Measurements from ENCODE around the gene ZNF778. TPM values are rescaled to one million over a fixed set of nuclear protein-coding genes. Genes with fewer than 3 reads are reported as not detected.

ZNF778 gene
- total and polyA plus RNA-seq, 4 donors = 10.7 to 14.1 (median 11.3) TPM

DNA sequence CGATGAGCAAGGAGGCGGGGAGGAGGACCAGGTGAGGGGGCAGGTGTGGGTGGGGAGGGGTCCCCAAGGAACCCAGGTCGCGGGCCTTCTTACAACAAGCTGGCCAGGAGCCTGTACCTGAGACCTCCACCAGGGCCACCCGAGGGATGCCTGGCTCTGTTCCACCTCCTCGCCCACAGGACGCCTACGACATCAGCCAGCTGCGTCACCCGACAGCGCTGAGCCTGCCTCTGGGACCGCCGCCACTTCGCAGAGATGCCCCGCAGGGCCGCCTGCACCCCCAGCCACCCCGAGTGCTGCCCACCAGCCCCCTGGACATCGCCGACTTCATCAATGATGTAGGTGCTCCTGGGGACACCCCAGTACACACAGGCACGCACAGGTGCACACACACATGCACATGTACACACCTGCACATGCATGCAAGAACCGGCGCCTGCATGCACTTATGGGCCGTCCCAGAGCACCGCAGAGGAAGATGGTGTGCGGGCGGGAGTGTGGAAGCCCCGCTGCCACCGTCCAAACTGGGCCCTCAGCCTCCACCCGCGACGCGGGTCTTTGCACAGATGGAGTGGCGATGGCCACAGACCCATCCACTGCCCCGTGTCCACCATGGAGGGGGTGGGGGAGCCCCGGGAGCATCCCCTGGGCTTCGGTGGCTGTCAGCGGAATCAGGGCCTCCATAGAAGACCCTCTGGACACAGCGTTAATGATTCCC is 23.8 kb upstream of the ZNF778 start:
- Histone ChIP-seq H3K36me3 (ENCODE audit: control insufficient read depth, insufficient read depth, low read length) (no peaks in the 10 kb centered on the region), H3K9me3 (ENCODE audit: control insufficient read depth, insufficient read depth, low read length) (no peaks in the 10 kb centered on the region), H3K4me1 (ENCODE audit: control insufficient read depth, insufficient read depth, low read length) (peaks cover 22% of the 10 kb centered on the region), H3K27me3 (ENCODE audit: control insufficient read depth, insufficient read depth, low read length) (peaks cover 8% of the 10 kb centered on the region), H3K4me3 (ENCODE audit: low read depth, low read length) (no peak overlapping the region), H3K27ac (ENCODE audit: low read depth, low read length) (no peak overlapping the region)
- 59% methylated on average over 31 of the region's 38 CpGs for WGBS (ENCODE audit: insufficient coverage)
- DNase-seq (ENCODE audit: low read depth in 4 of 6, low spot score in 6 of 6) = no peak

DNA sequence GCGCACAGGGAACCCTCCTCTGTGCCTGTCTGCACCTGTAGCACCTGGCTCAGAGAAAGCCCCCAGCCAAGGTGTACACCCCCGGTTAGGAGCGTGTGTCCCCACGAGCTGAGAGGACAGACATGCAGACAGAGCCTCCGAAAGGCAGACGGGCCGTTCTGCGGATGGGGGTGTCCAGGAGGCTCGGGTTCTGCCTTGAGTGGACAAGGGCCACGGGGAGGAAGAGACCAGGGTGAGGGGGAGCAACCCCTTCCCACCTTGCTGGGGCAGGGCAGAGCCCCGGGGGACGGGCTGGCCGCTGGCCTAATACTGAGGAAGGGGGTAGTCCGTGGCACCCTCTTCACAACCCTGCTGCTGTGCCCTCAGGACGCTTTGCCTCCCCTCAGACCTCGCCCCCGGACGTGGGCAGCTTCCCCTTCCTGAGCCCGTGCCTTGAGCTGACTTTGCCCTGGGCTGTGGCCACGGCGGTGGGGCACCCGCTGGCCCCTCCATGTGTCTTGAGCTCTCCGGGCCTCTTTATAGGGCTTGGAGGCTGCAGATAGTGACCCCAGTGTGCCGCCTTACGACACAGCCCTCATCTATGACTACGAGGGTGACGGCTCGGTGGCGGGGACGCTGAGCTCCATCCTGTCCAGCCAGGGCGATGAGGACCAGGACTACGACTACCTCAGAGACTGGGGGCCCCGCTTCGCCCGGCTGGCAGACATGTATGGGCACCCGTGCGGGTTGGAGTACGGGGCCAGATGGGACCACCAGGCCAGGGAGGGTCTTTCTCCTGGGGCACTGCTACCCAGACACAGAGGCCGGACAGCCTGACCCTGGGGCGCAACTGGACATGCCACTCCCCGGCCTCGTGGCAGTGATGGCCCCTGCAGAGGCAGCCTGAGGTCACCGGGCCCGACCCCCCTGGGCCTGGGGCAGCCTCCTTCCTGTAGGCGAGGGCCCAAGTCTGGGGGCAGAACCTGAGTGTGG is 22.9 kb upstream of the ZNF778 start:
- H3K4me1 ChIP-seq (ENCODE audit: control insufficient read depth, insufficient read depth, low read length) = peaks cover 22% of the 10 kb centered on the region
- no peak for DNase-seq (ENCODE audit: low read depth in 4 of 6, low spot score in 6 of 6)
- H3K9me3 ChIP-seq (ENCODE audit: control insufficient read depth, insufficient read depth, low read length) = no peaks in the 10 kb centered on the region
- H3K27ac ChIP-seq (ENCODE audit: low read depth, low read length) = no peak overlapping the region
- H3K36me3 ChIP-seq (ENCODE audit: control insufficient read depth, insufficient read depth, low read length) = no peaks in the 10 kb centered on the region
- 86% methylated on average over 44 of the region's 45 CpGs for WGBS (ENCODE audit: insufficient coverage)
- no peak overlapping the region for H3K4me3 ChIP-seq (ENCODE audit: low read depth, low read length)
- H3K27me3 ChIP-seq (ENCODE audit: control insufficient read depth, insufficient read depth, low read length) = peaks cover 13% of the 10 kb centered on the region

DNA sequence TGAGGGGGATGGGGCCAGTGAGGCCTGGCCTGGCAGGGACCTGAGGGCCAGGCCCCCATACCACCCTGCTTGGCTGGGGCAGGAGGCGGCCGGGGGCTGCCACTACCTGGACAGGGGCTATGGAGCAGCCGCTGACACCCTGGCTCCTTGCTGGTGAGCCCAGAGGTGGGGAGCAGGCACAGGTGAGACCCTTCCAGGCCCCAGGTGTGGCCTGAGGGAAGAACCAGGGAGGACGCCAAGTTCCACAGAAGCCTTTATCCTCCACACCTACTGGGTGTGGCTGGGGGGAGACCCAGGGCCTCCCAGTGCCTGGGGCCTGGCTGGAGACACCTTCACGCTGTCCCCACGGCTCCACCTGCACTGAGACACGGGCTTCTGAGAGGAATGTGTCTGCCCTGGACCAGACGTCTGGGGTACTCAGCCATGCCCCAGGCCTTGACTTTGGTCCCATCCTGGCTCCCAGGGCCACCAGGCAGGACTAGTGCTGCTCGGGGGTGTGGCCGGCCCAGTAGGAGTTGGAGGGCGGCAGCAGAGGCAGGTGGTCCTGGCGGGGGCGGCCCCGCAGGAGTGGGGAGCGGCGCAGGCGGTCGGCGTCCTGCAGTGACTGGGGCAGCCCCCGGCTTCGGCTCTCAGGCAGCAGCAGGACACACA is 21.9 kb upstream of the ZNF778 start:
- WGBS (ENCODE audit: insufficient coverage) = 85% methylated on average over 21 of the region's 21 CpGs
- Histone ChIP-seq H3K4me1 (ENCODE audit: control insufficient read depth, insufficient read depth, low read length) (peaks cover 28% of the 10 kb centered on the region), H3K4me3 (ENCODE audit: low read depth, low read length) (no peak overlapping the region), H3K27me3 (ENCODE audit: control insufficient read depth, insufficient read depth, low read length) (peaks cover 23% of the 10 kb centered on the region), H3K27ac (ENCODE audit: low read depth, low read length) (no peak overlapping the region), H3K9me3 (ENCODE audit: control insufficient read depth, insufficient read depth, low read length) (no peaks in the 10 kb centered on the region), H3K36me3 (ENCODE audit: control insufficient read depth, insufficient read depth, low read length) (no peaks in the 10 kb centered on the region)
- no peak for DNase-seq (ENCODE audit: low read depth in 4 of 6, low spot score in 6 of 6)

DNA sequence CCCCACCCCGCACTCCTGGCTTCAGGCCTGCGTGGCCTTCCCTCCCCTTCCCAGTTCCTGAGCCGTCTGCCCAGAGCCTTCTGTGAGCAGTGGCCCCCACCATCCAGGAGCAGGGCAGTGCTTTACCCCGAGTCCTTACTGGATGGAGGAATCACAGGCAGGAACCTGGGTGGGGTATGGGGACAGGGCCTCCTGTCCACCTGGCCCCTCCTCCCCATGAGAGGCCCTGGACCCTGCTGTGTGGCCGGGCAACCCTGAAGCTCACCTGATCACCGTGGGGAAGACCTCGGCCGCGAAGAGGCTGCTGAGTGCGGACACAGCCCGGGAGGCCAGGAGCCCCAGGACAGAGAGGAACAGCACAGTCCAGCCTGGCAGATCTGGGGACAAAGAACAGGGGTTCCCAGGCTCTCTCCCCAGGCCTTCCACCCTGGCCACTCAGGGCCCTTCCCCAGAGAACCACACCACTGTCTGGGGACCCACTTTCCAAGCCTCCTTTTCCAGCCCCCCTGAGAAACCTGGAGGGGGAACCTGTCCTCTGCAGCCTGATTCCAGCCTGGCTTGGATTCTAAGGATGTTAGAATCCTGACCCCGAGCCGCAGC is 20.4 kb upstream of the ZNF778 start:
- Histone ChIP-seq H3K36me3 (ENCODE audit: control insufficient read depth, insufficient read depth, low read length) (no peaks in the 10 kb centered on the region), H3K27me3 (ENCODE audit: control insufficient read depth, insufficient read depth, low read length) (peaks cover 20% of the 10 kb centered on the region), H3K4me3 (ENCODE audit: low read depth, low read length) (no peak overlapping the region), H3K27ac (ENCODE audit: low read depth, low read length) (no peak overlapping the region), H3K4me1 (ENCODE audit: control insufficient read depth, insufficient read depth, low read length) (peaks cover 20% of the 10 kb centered on the region), H3K9me3 (ENCODE audit: control insufficient read depth, insufficient read depth, low read length) (no peaks in the 10 kb centered on the region)
- no peak for DNase-seq (ENCODE audit: low read depth in 4 of 6, low spot score in 6 of 6)
- 85% methylated on average over 13 of the region's 13 CpGs for WGBS (ENCODE audit: insufficient coverage)

DNA sequence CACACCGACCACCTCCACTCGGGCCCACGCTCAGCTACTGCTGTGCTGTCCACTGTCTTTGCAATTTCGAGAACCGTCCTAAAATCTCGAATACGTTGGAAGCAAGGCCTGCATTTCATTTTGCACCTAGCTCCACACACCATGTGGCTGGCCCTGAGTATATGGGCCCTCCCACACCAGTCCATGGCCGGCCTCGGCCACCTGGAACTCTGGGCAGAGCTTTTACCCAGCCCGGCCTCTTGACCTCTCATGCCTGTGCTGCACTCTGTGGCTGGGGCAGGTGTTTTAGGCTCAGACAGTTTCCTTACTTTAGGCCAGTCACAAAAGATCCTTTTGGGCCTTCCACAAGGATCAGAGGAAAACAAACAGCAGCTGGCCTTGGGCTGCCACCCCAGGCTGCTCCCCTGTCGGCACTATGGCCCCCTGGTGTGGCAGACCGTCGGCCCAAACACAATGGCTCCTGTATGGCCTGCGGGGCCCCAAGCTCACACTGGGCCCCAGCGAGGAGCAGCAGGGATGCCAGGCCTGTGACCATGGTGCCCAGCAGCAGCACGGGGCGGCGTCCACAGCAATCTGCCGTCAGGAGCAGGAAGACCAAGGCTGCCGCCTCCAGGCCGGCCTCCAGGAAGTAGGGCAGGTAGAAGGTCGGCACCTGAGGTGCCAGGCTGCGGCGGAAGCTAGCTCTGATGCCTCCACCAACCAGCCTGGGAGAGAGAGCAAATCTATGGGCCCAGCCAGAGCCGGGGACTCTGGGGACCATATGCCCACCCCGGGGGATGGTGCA is 19.7 kb upstream of the ZNF778 start:
- Histone ChIP-seq H3K4me1 (ENCODE audit: control insufficient read depth, insufficient read depth, low read length) (peaks cover 14% of the 10 kb centered on the region), H3K4me3 (ENCODE audit: low read depth, low read length) (no peak overlapping the region), H3K36me3 (ENCODE audit: control insufficient read depth, insufficient read depth, low read length) (no peaks in the 10 kb centered on the region), H3K9me3 (ENCODE audit: control insufficient read depth, insufficient read depth, low read length) (no peaks in the 10 kb centered on the region), H3K27me3 (ENCODE audit: control insufficient read depth, insufficient read depth, low read length) (peaks cover 27% of the 10 kb centered on the region), H3K27ac (ENCODE audit: low read depth, low read length) (no peak overlapping the region)
- WGBS (ENCODE audit: insufficient coverage) = 76% methylated on average over 26 of the region's 26 CpGs
- DNase-seq (ENCODE audit: low read depth in 4 of 6, low spot score in 6 of 6) = no peak

DNA sequence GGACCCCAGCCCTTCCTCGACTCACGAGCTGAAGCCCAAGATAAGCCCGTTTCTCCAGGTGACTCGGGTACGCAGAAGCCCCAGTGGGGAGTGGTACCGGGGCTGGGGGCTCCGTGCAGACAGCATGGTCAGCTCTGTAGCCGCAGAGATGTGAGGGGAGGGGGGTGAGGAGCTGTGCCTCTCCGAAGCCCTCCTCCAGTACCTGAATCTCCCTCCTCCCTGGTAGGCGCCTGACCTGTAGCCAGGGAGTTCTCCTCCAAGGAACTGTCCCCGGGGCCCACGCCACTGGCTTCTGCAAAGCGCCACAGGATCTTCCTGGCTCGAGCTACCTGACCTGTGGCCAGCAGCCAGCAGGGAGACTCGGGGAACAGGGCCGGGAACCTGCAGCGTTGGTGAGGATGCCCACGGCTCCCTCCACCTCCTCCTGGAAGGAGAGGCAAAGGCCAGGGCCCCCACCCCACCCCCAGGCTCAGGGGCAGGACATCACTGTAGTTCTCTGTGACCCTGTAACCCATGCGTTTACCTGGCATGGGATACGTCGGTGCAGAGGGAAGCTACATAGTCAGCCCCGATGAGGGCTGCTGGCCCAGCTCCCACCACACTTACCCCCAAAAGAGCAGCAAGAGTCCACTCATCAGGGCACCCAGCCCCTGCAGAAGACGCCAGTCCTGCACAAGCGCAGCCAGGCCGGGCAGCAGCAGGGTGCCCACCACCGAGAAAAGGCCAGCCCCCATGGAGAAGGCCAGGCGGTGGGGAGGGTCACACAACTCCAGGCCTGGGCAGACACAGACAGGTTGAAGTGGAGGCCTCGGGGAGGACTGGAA is 18.9 kb upstream of the ZNF778 start:
- H3K27me3 ChIP-seq (ENCODE audit: control insufficient read depth, insufficient read depth, low read length) = peaks cover 35% of the 10 kb centered on the region
- H3K4me1 ChIP-seq (ENCODE audit: control insufficient read depth, insufficient read depth, low read length) = peaks cover 9% of the 10 kb centered on the region
- H3K36me3 ChIP-seq (ENCODE audit: control insufficient read depth, insufficient read depth, low read length) = no peaks in the 10 kb centered on the region
- WGBS (ENCODE audit: insufficient coverage) = 83% methylated on average over 22 of the region's 28 CpGs
- DNase-seq (ENCODE audit: low read depth in 4 of 6, low spot score in 6 of 6) = no peak
- no peak overlapping the region for H3K4me3 ChIP-seq (ENCODE audit: low read depth, low read length)
- no peak overlapping the region for H3K27ac ChIP-seq (ENCODE audit: low read depth, low read length)
- no peaks in the 10 kb centered on the region for H3K9me3 ChIP-seq (ENCODE audit: control insufficient read depth, insufficient read depth, low read length)

DNA sequence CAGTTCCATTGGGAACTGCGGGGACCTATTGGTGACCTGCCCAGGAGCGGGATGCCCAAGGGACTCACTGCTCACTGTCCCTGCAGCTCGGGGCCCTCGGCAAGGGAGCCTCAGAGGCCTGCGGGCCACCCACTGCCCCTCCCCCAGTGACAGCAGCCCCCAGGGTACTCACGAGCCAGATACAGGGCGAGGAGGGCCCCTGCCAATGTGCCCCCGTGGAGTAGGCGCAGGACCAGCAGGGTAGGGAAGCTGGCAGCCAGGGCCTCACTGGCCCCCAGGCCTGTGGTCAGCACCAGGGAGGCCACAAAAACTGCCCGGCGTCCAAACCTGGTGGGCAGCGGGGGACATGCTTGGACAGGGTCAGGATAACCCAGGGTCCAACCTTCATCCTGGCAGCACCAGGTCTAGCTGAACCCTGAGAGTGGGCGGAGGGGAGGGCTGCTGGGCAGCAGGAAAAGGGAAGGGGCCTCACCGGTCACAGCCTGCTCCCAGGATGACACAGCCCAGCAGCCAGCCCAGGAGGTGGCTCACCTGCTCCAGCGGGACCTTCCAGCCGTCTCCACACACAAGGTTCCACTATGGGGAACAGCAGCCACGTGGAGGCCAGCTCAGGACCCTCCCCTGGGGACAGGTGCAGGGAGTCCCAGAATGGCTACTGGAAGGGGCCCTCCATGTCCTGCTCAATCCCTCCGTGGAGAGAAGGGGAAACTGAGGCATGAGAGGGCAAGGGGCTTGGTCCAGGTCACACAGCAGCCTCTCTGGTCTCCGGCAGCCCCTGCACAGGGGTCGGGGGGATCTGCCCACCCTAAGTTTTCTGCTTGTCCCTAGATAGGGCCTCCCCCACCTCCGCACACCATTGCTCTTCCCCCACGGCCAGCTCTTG is 18.0 kb upstream of the ZNF778 start:
- Histone ChIP-seq H3K36me3 (ENCODE audit: control insufficient read depth, insufficient read depth, low read length) (no peaks in the 10 kb centered on the region), H3K9me3 (ENCODE audit: control insufficient read depth, insufficient read depth, low read length) (no peaks in the 10 kb centered on the region), H3K27me3 (ENCODE audit: control insufficient read depth, insufficient read depth, low read length) (peaks cover 42% of the 10 kb centered on the region), H3K4me1 (ENCODE audit: control insufficient read depth, insufficient read depth, low read length) (peaks cover 8% of the 10 kb centered on the region), H3K4me3 (ENCODE audit: low read depth, low read length) (no peak overlapping the region), H3K27ac (ENCODE audit: low read depth, low read length) (no peak overlapping the region)
- 80% methylated on average over 20 of the region's 22 CpGs for WGBS (ENCODE audit: insufficient coverage)
- DNase-seq (ENCODE audit: low read depth in 4 of 6, low spot score in 6 of 6) = no peak

All from spinal cord (tissue), 10 donors.